Keratinocyte (primary cell): ENCODE data around the gene CLSTN2. TPM values are rescaled to one million over a fixed set of nuclear protein-coding genes. Genes with fewer than 3 reads are reported as not detected.

ENCODE experiments used
- DNase-seq: peaks from one replicate; pipeline ENCODE4 v3.0.0-alpha.2; 2011; ENCODE audit warnings: low read depth, missing footprints, low spot score
- FAIRE-seq: peaks from 2 replicates; lab custom pipeline; 2011; peaks lifted over from hg19 to GRCh38; lab: Jason Lieb, UNC
- H2AFZ ChIP-seq: 2 replicates; pipeline ENCODE4 v1.6.0; 2012; ENCODE audit warnings: low read length, control low read depth, inconsistent platforms; ENCODE audit not compliant: control insufficient read depth
- H3K27ac ChIP-seq: 2 replicates; pipeline ENCODE4 v1.5.1; 2011; ENCODE audit warnings: low read length; ENCODE audit not compliant: control insufficient read depth, insufficient read depth
- H3K27me3 ChIP-seq: 3 replicates; pipeline ENCODE4 v1.6.0; 2011; ENCODE audit warnings: low read length; ENCODE audit not compliant: control insufficient read depth, insufficient read depth; ENCODE audit errors: extremely low read depth
- H3K36me3 ChIP-seq, 2 experiments: 2 replicates in 1 of 2; 3 replicates in 1 of 2; pipeline ENCODE4 v1.5.1; 2011; ENCODE audit warnings: low read length in 2 of 2, mild to moderate bottlenecking in 1 of 2; ENCODE audit not compliant: control insufficient read depth in 2 of 2, insufficient read depth in 2 of 2; ENCODE audit errors: extremely low read depth in 1 of 2
- H3K4me1 ChIP-seq: 3 replicates; pipeline ENCODE4 v1.5.1; 2011; ENCODE audit warnings: low read length; ENCODE audit not compliant: control insufficient read depth, insufficient read depth; ENCODE audit errors: extremely low read depth
- H3K4me2 ChIP-seq: 3 replicates; pipeline ENCODE4 v1.6.0; 2011; ENCODE audit warnings: low read depth, low read length; ENCODE audit not compliant: control insufficient read depth, insufficient read depth; ENCODE audit errors: extremely low read depth
- H3K4me3 ChIP-seq, 3 experiments: fragments of 200-600 bp in 1 of 3; sonication (generic) in 1 of 3; 2 replicates in 2 of 3; 3 replicates in 1 of 3; pipeline ENCODE4 v1.5.1; 2011 to 2016; ENCODE audit warnings: low read length in 3 of 3, mild to moderate bottlenecking in 3 of 3, control low read depth in 2 of 3, inconsistent platforms in 1 of 3, low read depth in 1 of 3, mixed read lengths in 1 of 3, mixed run types in 1 of 3, moderate library complexity in 1 of 3; ENCODE audit not compliant: control insufficient read depth in 2 of 3, insufficient read depth in 2 of 3; ENCODE audit errors: extremely low read depth in 1 of 3
- H3K79me2 ChIP-seq: 2 replicates; pipeline ENCODE4 v1.6.0; 2012; ENCODE audit warnings: low read length; ENCODE audit not compliant: control insufficient read depth, insufficient read depth
- H3K9ac ChIP-seq: 3 replicates; pipeline ENCODE4 v1.6.0; 2011; ENCODE audit warnings: low read length; ENCODE audit not compliant: control insufficient read depth, insufficient read depth; ENCODE audit errors: extremely low read depth
- H3K9me1 ChIP-seq: 3 replicates; pipeline ENCODE4 v1.6.0; 2011; ENCODE audit warnings: low read length; ENCODE audit not compliant: control insufficient read depth, insufficient read depth; ENCODE audit errors: extremely low read depth
- H3K9me3 ChIP-seq: 2 replicates; pipeline ENCODE4 v1.5.1; 2012; ENCODE audit warnings: low read depth, low read length; ENCODE audit not compliant: control insufficient read depth
- H4K20me1 ChIP-seq: 3 replicates; pipeline ENCODE4 v1.6.0; 2011; ENCODE audit warnings: low read length; ENCODE audit not compliant: control insufficient read depth, insufficient read depth; ENCODE audit errors: extremely low read depth
- CTCF ChIP-seq, 3 experiments: IDR thresholded peaks in 1 of 3; conservative IDR thresholded peaks in 1 of 3; optimal IDR thresholded peaks in 1 of 3; 2 replicates in 2 of 3; 3 replicates in 1 of 3; pipeline versions ENCODE3 to v1.5.1; 2011; ENCODE audit warnings: low read length in 3 of 3, mild to moderate bottlenecking in 3 of 3, moderate library complexity in 2 of 3, control low read depth in 1 of 3, inconsistent platforms in 1 of 3; ENCODE audit not compliant: insufficient read depth in 2 of 3; ENCODE audit errors: extremely low read depth in 1 of 3
- EZH2 ChIP-seq: IDR thresholded peaks from one replicate; pipeline ENCODE4 v1.6.1; 2012; ENCODE audit warnings: inconsistent platforms, mild to moderate bottlenecking, low read length, moderate library complexity
- dilution Hi-C: fragments of 300-500 bp; cut with MboI; formaldehyde crosslinking; loops from one replicate; pipeline ENCODE4 v1.7.0; 2020; ENCODE audit warnings: low sequenced_read_pairs; ENCODE audit not compliant: extremely low pct_ligation_motif_present
- polyA plus RNA-seq, 5 experiments: library from polyadenylated mRNA; depleted of rRNA in 3 of 5; stranded (reverse) in 3 of 5; stranded (forward) in 1 of 5; unstranded in 1 of 5; fragments of >200 nt; gene quantifications; 1 replicate in 1 of 5; 2 replicates in 3 of 5; 3 replicates in 1 of 5; pipeline versions ENCODE4 v1.2.1 to v1.2.3, GENCODE V29; 2011 to 2012; ENCODE audit warnings: missing spikeins in 2 of 5, low read depth in 1 of 5, low replicate concordance in 1 of 5

Gene CLSTN2
- polyA plus RNA-seq, 1 donor (not counting 4 experiments of a cell fraction or from before 2014, with no cell fraction given) = 0.09 TPM

- Histone ChIP-seq H3K79me2 (no peaks in the 10 kb centered on the region), H3K4me2 (no peak overlapping the region), H3K36me3 (no peaks in the 10 kb centered on the region), H3K4me3 (no peak overlapping the region), H2AFZ (no peak overlapping the region), H3K27me3 (no peaks in the 10 kb centered on the region), H3K4me1 (peaks cover 9% of the 10 kb centered on the region), H3K27ac (no peak overlapping the region), H3K9me3 (no peaks in the 10 kb centered on the region), H4K20me1 (no peaks in the 10 kb centered on the region), H3K9ac (no peak overlapping the region), H3K9me1 (no peaks in the 10 kb centered on the region)
- TF ChIP-seq CTCF (optimal IDR thresholded peaks at IDR 0.05 in 1 of 3, IDR thresholded peaks at IDR 0.05 in 1 of 3, conservative IDR thresholded peaks at IDR 0.05 in 1 of 3; ENCODE audit: extremely low read depth in 1 of 3, insufficient read depth in 2 of 3, low read length in 3 of 3) (no peak), EZH2 (no peak)
- dilution Hi-C loops = no loop called here
- FAIRE-seq = no peak
- no peak for DNase-seq
Measured at GRCh38 chr3:140555666-140556065, 620.7 kb downstream of the CLSTN2 start.

DNA sequence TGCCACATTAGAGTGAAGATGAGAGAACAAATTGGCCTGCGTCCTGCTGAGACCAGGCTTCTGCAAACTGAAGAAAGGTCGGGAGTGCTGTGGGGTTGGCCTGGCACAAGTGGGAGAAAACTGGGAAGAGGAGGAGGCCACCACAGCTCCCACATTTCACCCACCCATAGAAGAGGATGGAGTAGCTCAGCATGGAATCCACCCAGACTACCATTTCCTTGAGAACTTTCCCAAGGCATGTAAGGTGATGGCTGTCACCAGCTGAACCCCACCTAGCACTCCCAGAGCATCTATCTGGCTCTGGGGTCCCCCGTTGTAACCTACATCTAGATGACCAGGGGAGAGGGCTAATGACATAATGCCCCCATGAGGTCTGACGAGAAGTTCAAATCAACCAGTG is 622.5 kb downstream of the CLSTN2 start:
- no peaks in the 10 kb centered on the region for H3K9me3 ChIP-seq
- no peak overlapping the region for H3K9ac ChIP-seq
- no peaks in the 10 kb centered on the region for H4K20me1 ChIP-seq
- H3K27ac ChIP-seq = no peak overlapping the region
- no peaks in the 10 kb centered on the region for H3K27me3 ChIP-seq
- H3K79me2 ChIP-seq = no peaks in the 10 kb centered on the region
- H3K36me3 ChIP-seq = no peaks in the 10 kb centered on the region
- H2AFZ ChIP-seq = no peak overlapping the region
- dilution Hi-C loops = no loop called here
- no peaks in the 10 kb centered on the region for H3K9me1 ChIP-seq
- H3K4me1 ChIP-seq = peaks cover 7% of the 10 kb centered on the region
- no peak for DNase-seq
- FAIRE-seq = no peak
- TF ChIP-seq EZH2 (no peak), CTCF (optimal IDR thresholded peaks at IDR 0.05 in 1 of 3, IDR thresholded peaks at IDR 0.05 in 1 of 3, conservative IDR thresholded peaks at IDR 0.05 in 1 of 3; ENCODE audit: extremely low read depth in 1 of 3, insufficient read depth in 2 of 3, low read length in 3 of 3) (no peak)
- H3K4me2 ChIP-seq = no peak overlapping the region
- no peak overlapping the region for H3K4me3 ChIP-seq
